Activated T-helper 1 cell treated with anti-CD3 and anti-CD28 coated beads, Interleukin-12 subunit alpha, Interleukin-12 subunit beta, Interleukin-2, Interleukin-4 antibody, amounts not matched to agents 30 ng/mL and 10 ng/mL and 1 ng/mL, durations not matched to agents 14 hours and 24 hours and 36 hours (primary cell): ENCODE results near the gene EGFL8. TPM values are rescaled to one million over a fixed set of nuclear protein-coding genes. Genes with fewer than 3 reads are reported as not detected.
"Not testable (repeated sequence)": the region's sequence is repeated elsewhere in the genome, so short reads cannot be mapped to it uniquely, and the experiment has no call there.

Source experiments
- DNase-seq: peaks from one replicate; pipeline ENCODE4 v3.0.0; 2021; ENCODE audit warnings: low spot score
- H3K27ac Mint-ChIP-seq: one replicate; pipeline ENCODE4 v1.8.0; 2021; ENCODE audit warnings: mild to moderate bottlenecking, mixed read lengths
- H3K27me3 Mint-ChIP-seq: one replicate; pipeline ENCODE4 v1.8.0; 2022; ENCODE audit warnings: mild to moderate bottlenecking, moderate library complexity, mixed read lengths; ENCODE audit not compliant: insufficient read depth
- H3K36me3 Mint-ChIP-seq: one replicate; pipeline ENCODE4 v1.8.0; 2021; ENCODE audit warnings: low read depth, mixed read lengths
- H3K4me1 Mint-ChIP-seq: one replicate; pipeline ENCODE4 v1.8.0; 2021; ENCODE audit warnings: low read depth, mixed read lengths
- H3K4me3 Mint-ChIP-seq: one replicate; pipeline ENCODE4 v1.8.0; 2021; ENCODE audit warnings: mild to moderate bottlenecking, moderate library complexity, mixed read lengths
- H3K9me3 Mint-ChIP-seq: one replicate; pipeline ENCODE4 v1.8.0; 2021; ENCODE audit warnings: mixed read lengths
- intact Hi-C: fragments of 100-400 bp; cut with micrococcal nuclease; formaldehyde crosslinking; loops from one replicate; pipeline ENCODE4 v1.15.1; 2024
- total RNA-seq: library from RNA; stranded (reverse); gene quantifications from 2 replicates; pipeline ENCODE4 v1.2.3, GENCODE V29; 2022

EGFL8 gene
- total RNA-seq, 1 donor from 2014 or later: 8.3 TPM

DNA sequence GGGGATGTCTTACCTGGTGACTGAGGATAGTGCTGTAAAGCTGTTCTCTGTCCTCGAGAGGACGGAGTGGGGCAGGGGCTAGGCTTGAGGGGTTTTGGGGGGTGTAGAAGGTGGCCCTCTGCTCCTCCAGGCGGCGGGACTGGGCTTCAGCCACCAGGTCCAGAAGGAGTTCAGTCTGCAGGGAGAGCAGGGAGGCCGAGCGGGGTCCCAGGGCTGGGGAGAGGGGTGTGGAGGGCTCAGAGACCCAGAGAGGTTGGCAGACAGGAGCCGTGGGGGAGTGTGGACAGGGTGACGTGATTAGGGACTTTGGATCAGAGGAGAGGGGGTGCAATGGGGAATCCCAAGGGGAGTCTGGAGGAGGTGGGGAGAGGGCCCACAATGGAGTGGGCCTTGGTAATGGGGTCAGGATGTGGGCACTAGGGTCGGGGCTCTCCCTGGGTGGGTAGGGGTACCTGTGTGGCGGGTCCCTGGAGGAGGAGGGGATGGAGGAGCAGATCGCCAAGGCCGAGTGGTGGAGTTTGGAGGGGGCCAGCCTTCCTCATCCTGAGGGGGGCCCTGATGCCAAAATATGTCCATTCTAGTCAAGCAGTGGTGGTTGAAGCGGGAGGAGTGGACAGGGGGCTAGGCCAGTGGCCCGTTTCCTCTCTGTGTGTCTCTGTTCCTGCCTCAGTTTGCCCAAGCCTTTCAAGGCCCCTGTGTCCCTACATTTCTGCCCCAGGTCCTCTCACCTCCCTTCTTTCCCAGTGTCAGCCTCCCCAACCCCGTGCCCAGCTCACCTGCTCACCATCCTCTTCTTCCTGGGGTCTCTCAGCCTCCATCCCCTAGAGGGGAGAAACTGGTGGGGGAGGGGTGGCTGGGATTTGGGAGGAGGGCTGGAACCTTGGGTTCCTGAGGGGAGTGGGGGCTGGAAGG, 27.6 kb downstream of the EGFL8 start:
- H3K4me3 Mint-ChIP-seq: peak overlapping the region; percentile 97
- H3K27me3 Mint-ChIP-seq: no peaks in the 10 kb centered on the region
- no peak for DNase-seq
- intact Hi-C loops: loop anchor here (5.0 kb wide), 2 partner anchors 295 to 380 kb away; partner anchors contain the start of gene EHMT2
- H3K9me3 Mint-ChIP-seq: no peaks in the 10 kb centered on the region
- H3K27ac Mint-ChIP-seq: peak overlapping the region; percentile 97
- peaks cover 14% of the 10 kb centered on the region for H3K36me3 Mint-ChIP-seq
- peaks cover 67% of the 10 kb centered on the region for H3K4me1 Mint-ChIP-seq

DNA sequence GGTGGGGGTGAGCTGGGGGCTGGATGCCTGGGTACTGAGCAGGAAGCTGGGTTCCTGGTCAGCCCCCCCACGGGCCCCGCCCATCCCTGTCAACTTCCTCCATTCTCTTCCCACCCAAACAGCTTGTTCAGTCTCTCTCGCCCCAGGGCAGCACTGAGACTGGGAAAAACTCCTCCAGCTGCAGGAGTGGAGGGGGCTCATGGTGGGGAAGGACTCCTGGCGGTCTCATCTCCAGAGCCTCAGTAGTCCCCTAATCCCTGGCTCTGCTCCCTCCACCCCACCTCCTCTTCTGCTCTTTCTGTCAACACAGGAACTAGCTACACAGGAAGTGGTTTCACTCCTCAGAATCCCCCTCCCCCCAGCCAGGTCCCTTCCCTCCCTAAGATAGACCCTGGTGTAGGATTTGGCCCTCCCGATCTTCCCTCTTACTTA, 28.2 kb downstream of the EGFL8 start, which contains the start of gene GPSM3:
Gene GPSM3, minus strand, starts transcription at position 36 of the 432 bp plus-strand sequence. CDS start 130 bp downstream, outside the sequence.
- Mint-ChIP-seq H3K4me3 (peak within 1 kb of the TSS; percentile 97), H3K27ac (peak within 1 kb of the TSS; percentile 97), H3K36me3 (peaks cover 8% of the 10 kb centered on the region), H3K9me3 (no peaks in the 10 kb centered on the region), H3K27me3 (no peaks in the 10 kb centered on the region), H3K4me1 (peaks cover 62% of the 10 kb centered on the region)
- DNase-seq: peak; percentile 55
- intact Hi-C loops: loop anchor here (5.0 kb wide), 2 partner anchors 295 to 380 kb away; partner anchors contain the start of gene EHMT2

DNA sequence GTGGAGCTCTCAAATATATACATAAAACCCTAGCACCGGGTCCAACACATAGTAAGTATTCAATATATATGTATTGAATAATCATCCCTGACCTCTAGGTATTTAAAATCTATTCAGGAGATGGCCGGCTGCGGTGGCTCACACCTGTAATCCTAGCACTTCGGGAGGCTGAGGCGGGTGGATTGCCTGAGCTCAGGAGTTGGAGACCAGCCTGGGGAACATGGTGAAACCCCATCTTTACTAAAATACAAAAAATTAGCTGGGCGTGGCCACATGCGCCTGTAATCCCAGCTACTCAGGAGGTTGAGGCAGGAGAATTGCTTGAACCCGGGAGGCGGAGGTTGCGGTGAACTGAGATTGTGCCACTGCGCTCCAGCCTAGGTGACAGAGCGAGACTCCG, 28.7 kb downstream of the EGFL8 start:
- H3K4me3 Mint-ChIP-seq: peak overlapping the region; percentile 97
- not testable (repeated sequence) for H3K27me3 Mint-ChIP-seq, DNase-seq, H3K36me3 Mint-ChIP-seq, H3K9me3 Mint-ChIP-seq
- peak overlapping the region; percentile 97 for H3K27ac Mint-ChIP-seq
- intact Hi-C loops: loop anchor here (5.0 kb wide), 2 partner anchors 296 to 381 kb away; partner anchors contain the start of gene EHMT2
- peaks cover 59% of the 10 kb centered on the region for H3K4me1 Mint-ChIP-seq

DNA sequence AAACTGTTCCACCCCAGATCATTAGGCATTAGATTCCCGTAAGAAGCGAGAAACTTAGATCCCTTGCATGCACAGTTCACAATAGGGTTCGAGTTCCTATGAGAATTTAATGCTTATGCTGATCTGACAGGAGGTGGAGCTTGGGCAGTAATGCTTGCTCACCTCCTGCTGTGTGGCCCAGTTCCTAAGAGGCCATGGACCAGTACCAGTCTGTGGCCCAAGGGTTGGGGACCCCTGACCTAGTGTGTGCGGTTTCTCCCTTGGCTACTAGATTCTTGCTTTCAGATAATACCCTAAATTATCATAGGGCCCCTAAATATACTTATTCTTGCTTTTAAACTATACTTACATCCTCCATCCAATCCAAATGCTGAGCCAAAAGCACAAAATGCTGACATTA, 30.0 kb downstream of the EGFL8 start:
- no peak for DNase-seq
- H3K27ac Mint-ChIP-seq: no peak overlapping the region
- peaks cover 48% of the 10 kb centered on the region for H3K4me1 Mint-ChIP-seq
- intact Hi-C loops: loop anchor here (2.0 to 5.0 kb wide), 6 partner anchors 76 to 774 kb away; partner anchors contain the start of genes BRD2, EHMT2, PRRC2A and TAP1
- H3K4me3 Mint-ChIP-seq: peak overlapping the region; percentile 97
- no peaks in the 10 kb centered on the region for H3K36me3 Mint-ChIP-seq
- no peaks in the 10 kb centered on the region for H3K9me3 Mint-ChIP-seq
- H3K27me3 Mint-ChIP-seq: peaks cover 2% of the 10 kb centered on the region

DNA sequence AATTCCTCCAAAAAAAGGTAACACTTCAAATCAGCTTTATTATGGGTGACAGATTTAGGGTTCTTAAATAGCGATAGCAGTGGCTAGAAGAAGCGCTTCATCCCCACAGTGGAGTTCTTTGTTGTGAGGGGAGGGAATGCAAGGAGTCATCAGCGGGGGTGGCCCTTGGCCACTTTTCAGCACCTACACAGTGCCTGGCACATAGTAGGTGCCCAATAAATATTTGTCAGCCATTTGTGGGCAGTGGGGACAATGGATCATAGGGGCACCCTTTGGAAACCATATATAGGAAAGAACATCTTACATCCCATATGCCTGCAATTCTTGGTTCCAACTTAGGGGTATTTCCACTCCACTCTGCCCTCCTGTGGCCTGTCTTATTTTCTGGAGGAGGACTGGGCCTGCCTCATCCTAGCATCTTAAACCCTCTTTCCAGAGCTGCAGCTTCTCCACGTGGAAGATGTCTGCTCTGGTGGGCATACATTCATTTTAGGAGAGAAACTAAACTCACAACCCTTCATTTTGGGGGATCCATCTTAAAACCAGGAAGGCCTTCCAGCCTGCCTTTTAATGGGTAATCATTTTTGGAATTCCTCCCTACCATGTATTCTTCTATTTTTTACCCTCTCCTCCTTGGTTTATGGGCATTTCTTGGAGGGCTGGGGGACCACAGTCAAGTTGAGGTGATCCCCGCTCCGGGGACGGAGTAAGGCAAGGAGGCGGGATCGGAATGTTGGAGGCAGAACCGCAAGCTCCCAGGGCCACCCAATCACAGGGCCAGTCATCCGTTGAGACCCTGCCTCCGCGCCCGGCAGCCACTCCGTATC, 30.6 kb downstream of the EGFL8 start:
- Mint-ChIP-seq H3K4me3 (peak overlapping the region; percentile 97), H3K36me3 (no peaks in the 10 kb centered on the region), H3K4me1 (peaks cover 48% of the 10 kb centered on the region), H3K27ac (peak overlapping the region; percentile 98), H3K27me3 (peaks cover 2% of the 10 kb centered on the region), H3K9me3 (no peaks in the 10 kb centered on the region)
- DNase-seq: no peak
- intact Hi-C loops: loop anchor here (1.0 to 5.0 kb wide), 15 partner anchors 17 to 1197 kb away; partner anchors contain the start of genes BRD2, EHMT2, FKBPL and KIFC1

DNA sequence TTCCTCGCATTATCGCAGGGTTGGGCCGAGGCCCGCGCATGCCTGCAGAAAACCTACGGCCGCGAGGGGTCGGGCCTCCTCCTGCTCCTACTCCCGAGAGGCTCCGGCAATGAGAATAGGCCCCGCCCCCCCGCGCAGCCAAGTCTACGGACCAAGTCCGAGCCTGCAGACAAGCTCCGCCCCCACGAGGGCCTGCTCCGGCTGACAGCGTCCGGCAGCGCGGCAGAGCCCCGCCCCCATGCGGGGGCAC, 31.2 kb downstream of the EGFL8 start:
- intact Hi-C loops: loop anchor here (1.0 to 5.0 kb wide), 13 partner anchors 17 to 1197 kb away; partner anchors contain the start of genes BRD2, FKBPL, KIFC1 and NELFE
- Mint-ChIP-seq H3K4me1 (peaks cover 48% of the 10 kb centered on the region), H3K27me3 (peaks cover 2% of the 10 kb centered on the region), H3K36me3 (no peaks in the 10 kb centered on the region), H3K27ac (peak overlapping the region; percentile 98), H3K4me3 (peak overlapping the region; percentile 97), H3K9me3 (no peaks in the 10 kb centered on the region)
- DNase-seq: peak; percentile 100

DNA sequence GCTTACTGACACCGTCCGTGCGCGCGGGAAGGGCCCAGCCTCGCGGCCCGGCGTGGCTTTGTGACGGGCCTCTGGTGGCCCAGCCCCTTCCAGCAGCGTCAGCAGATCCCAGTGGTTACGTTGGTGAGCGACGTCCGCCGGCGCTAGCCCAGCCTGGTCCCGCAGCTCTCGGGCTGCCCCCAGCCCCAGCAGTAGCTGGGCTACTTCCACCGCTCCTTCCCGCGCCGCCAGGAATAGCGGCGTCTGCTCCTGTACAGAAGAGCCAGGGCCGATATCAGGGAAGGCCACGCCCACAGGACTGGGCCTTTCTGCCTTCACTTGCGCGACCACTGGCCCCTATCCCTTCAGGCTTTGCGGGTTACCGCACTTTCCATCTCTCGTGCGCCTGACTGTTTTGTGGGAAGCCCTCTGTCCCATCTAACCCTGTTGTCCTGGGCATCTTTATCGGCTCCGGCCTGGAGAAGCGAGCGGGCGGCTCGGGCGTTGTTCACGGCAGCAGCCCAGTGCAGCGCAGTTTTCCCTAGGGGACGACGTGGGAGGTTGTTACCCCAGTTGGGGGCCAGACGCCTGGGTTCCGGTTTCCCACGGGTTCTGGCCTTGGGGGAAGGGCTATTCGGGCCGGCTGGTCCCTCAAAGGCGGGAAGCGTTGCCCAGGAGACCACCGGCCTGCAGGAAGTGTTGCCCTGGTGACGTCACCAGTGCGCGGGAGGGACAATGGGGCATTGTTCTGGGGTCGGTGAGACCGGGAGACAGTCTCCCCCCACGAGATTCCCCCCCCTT, 31.7 kb downstream of the EGFL8 start:
- H3K4me3 Mint-ChIP-seq: peak overlapping the region; percentile 97
- peaks cover 46% of the 10 kb centered on the region for H3K4me1 Mint-ChIP-seq
- peaks cover 4% of the 10 kb centered on the region for H3K27me3 Mint-ChIP-seq
- peak; percentile 44 for DNase-seq
- peak overlapping the region; percentile 98 for H3K27ac Mint-ChIP-seq
- intact Hi-C loops: loop anchor here (1.0 to 5.0 kb wide), 13 partner anchors 18 to 1196 kb away; partner anchors contain the start of genes BRD2, FKBPL, KIFC1 and NELFE
- H3K9me3 Mint-ChIP-seq: no peaks in the 10 kb centered on the region
- no peaks in the 10 kb centered on the region for H3K36me3 Mint-ChIP-seq

DNA sequence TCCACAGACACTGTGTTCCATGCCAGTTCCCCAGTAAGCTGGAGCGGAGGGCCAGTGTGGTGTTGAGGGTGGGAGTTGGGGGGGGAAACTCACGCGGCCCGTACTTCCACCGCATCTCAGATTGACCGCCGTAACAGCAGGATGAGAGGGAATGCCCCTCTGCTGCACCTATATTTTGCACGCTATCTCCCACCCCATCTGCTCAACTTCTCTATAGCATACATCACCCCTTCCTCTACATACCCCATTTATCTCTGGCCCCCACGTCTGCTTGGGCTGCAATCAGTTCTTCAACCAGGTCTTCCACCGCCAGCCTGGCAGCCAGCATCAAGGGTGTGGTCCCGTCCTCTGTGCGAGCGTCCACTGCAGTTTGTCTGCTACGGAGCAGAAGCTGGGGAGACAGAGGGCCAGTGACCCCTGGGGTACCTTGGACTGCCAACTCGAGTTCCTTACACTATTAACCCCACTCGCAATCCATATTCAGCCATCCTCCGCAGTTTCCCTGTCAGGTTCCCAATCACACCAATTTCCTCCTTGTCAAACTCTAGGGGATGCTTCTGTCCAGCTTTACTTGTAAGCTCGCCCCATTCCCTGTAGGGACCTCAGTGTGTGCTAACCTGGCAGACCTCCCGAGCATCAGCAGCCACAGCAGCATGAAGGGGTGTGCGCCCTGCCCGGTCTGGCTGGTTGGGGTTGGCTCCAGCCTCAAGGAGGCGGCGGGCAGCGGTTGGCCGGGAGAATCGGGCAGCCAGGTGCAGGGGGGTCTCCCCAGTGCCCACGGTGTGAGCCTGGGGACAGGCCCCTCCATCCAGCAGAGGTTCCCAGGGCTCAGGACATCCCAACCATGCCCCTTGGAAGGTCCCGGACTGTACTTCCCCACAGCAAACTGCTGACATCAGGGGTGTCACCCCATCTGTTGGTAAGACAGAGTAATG, 32.6 kb downstream of the EGFL8 start:
- H3K27ac Mint-ChIP-seq: peak overlapping the region; percentile 98
- no peak for DNase-seq
- H3K4me3 Mint-ChIP-seq: peak overlapping the region; percentile 97
- H3K27me3 Mint-ChIP-seq: peaks cover 5% of the 10 kb centered on the region
- no peaks in the 10 kb centered on the region for H3K9me3 Mint-ChIP-seq
- H3K4me1 Mint-ChIP-seq: peaks cover 39% of the 10 kb centered on the region
- H3K36me3 Mint-ChIP-seq: no peaks in the 10 kb centered on the region
- intact Hi-C loops: loop anchor here (5.0 kb wide), 3 partner anchors 60 to 1195 kb away; partner anchors contain the start of genes KIFC1, NELFE and SKIC2

DNA sequence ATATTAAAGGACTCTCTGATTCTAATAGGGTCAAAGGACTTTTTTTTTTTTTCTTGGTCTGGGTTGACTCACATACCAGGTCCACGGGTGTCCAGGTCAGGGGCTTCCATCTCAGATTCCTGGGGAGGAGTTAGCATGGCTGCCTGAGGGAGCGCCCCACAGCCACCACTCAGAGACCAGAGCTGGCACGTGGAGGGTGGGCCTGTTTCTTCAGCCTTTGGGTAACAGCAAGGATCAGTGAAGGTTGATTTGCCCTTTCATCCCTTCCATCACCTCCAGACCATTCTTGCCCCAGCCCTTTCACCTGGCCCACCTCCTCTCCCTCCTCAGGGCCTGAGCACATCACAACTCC, 33.9 kb downstream of the EGFL8 start:
- intact Hi-C loops: loop anchor here (5.0 kb wide), 3 partner anchors 59 to 1194 kb away; partner anchors contain the start of genes KIFC1, NELFE and SKIC2
- peak overlapping the region; percentile 56 for H3K4me3 Mint-ChIP-seq

DNA sequence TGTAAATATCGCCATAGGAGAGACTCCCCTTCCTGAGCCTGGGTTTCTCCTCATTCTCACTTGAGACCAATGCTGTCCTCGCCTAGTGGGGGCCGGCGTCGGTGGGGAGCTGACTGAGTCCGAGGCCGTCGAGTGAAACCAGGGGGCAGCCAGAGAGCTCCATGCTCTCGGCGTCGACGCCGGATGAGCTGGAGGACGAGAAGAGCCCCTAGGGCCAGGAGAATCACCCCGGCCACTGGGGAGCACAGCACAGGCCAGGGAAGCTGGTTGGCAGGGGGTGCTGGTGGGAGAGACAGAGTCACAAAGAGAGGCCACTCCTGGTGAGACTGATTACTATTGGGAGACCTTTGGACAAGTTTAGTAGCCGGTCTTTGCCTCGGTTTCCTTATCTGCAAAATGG, 34.5 kb downstream of the EGFL8 start:
- H3K27me3 Mint-ChIP-seq: peaks cover 5% of the 10 kb centered on the region
- DNase-seq: no peak
- H3K9me3 Mint-ChIP-seq: no peaks in the 10 kb centered on the region
- intact Hi-C loops: loop anchor here (5.0 kb wide), 3 partner anchors 58 to 1193 kb away; partner anchors contain the start of genes KIFC1, NELFE and SKIC2
- H3K27ac Mint-ChIP-seq: no peak overlapping the region
- peaks cover 26% of the 10 kb centered on the region for H3K4me1 Mint-ChIP-seq
- no peaks in the 10 kb centered on the region for H3K36me3 Mint-ChIP-seq
- H3K4me3 Mint-ChIP-seq: no peak overlapping the region

More for the DNA sequence above, 33.9 kb downstream of the EGFL8 start:
- H3K4me1 Mint-ChIP-seq: peaks cover 31% of the 10 kb centered on the region
- no peaks in the 10 kb centered on the region for H3K36me3 Mint-ChIP-seq
- no peaks in the 10 kb centered on the region for H3K9me3 Mint-ChIP-seq
- DNase-seq: no peak
- no peak overlapping the region for H3K27ac Mint-ChIP-seq
- peaks cover 5% of the 10 kb centered on the region for H3K27me3 Mint-ChIP-seq
